HG03196 (cell line): Measurements from ENCODE around the gene ARID3C.

ENCODE experiments used
- ATAC-seq: cut with Tn5 transposase; IDR thresholded peaks from one replicate; pipeline ENCODE4 v1.9.1; 2021; ENCODE audit not compliant: unreplicated experiment

The ARID3C gene

DNA sequence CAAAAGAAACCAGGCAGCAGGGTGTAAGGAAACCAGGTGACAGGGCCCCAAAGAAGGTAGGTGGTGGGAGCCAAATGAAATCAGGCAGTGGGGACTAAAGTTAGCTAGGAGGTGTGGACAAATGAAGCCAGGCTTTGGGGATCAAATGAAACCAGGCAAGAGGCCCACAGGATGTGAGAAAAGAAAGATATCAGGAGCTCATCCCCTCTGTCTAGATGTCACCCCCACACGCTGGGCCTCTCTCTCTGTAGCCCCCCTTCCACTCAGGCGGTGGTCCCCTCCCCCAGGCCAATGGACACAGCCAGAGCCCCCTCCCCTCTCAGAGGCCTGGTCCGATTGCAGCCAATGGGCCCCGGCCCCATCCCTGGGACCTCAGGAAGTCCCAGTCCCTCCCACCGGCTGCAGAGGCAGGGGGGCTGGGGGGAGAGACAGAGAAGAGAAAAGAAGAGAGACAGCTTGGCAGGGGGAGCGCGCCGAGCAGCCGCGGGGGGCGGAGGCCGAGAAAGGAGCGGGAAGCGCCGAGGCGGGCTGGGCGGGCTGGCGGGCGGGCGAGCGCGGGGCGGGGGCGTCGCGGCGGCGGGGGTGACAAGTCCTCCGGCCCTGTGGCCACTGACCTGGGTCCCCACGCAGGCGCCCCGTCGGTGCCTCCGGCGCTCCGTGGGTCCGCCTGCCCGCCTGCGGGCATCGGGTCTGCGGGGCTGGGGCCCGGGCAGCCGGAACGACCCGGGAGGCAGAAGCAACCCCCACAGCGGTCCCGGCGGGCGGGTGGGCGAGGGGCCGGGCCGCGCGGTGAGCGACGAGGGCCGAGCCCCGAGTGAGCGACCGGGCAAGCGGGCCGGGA is 51.2 kb downstream of the ARID3C start:
- ATAC-seq, result no peak

GRCh38 chr9:34576597-34577399 is 52.1 kb downstream of the ARID3C start:
- ATAC-seq, result no peak

GRCh38 chr9:34575862-34576596 is 52.8 kb downstream of the ARID3C start:
- no peak for ATAC-seq

DNA sequence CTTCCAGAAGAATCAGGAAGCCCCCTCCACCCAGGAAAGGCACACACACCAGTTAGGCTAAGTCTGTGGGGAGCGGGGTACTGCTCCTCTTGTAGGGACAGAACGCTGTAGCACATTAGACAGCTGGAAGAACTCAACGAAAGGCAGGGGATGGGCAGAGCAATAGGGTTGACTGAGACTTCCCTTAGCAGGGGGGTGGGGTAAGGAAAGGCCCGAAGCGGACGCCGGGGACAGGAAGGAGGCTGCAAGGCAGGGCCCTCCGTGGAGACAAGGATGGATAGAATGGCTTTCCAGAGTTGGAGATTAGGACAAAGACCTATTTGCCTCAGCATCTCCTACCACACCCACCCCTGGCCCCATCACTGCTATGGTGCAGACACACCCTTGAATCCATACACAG is 53.6 kb downstream of the ARID3C start:
- ATAC-seq, result no peak

DNA sequence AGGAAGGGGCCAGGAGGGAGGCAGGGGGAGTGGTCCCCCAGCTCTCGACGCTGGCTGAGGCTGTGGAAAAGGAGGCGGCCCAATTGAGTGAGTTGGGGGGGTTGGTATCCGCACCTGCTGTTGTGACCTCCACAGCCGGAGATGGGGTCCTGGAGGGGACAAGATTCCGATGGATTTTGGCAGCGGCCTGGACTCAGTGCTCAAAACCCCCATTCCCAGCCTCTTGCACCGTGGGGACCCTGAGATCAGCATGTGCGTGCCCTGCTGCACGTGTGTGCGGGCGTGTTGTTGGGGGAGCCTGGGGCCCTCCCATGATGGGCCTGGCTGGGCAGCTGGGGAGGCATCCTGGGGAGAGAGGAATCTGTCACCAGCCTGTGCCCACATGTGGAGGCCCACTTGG is 54.3 kb downstream of the ARID3C start:
- no peak for ATAC-seq

- no peak for ATAC-seq
These were observed 55.1 kb downstream of the ARID3C start for GRCh38 chr9:34573599-34574325.

GRCh38 chr9:34572628-34573027 is 56.2 kb downstream of the ARID3C start:
- no peak for ATAC-seq

- no peak for ATAC-seq
These were observed 56.8 kb downstream of the ARID3C start for GRCh38 chr9:34572092-34572491.

- no peak for ATAC-seq
These were observed 57.4 kb downstream of the ARID3C start for GRCh38 chr9:34571481-34571810.
